ENCODE measurements around the gene LYPD6B.

GRCh38 chr2:149023091-149023490, 15.4 kb upstream of the LYPD6B start:
- TF ChIP-seq CTCF (IDR thresholded peaks at IDR 0.05 in 2 of 3, conservative IDR thresholded peaks at IDR 0.05 in 1 of 3; ENCODE audit: control insufficient read depth in 2 of 3, extremely low read depth in 1 of 3, insufficient read depth in 1 of 3, low read depth in 3 of 3, low read length in 3 of 3) (no peak), CREM (IDR thresholded peaks at IDR 0.05; ENCODE audit: low read depth) (no peak), GABPA (IDR thresholded peaks at IDR 0.05; ENCODE audit: low read depth) (no peak), POLR2A (IDR thresholded peaks at IDR 0.05; ENCODE audit: low read depth, low read length) (no peak), EZH2 (IDR thresholded peaks at IDR 0.05; ENCODE audit: borderline replicate concordance, control insufficient read depth, low read depth, low read length) (no peak), CBFB (IDR thresholded peaks at IDR 0.05; ENCODE audit: low read depth) (no peak), ZBED1 (IDR thresholded peaks at IDR 0.05; ENCODE audit: borderline replicate concordance) (no peak), USF1 (IDR thresholded peaks at IDR 0.05; ENCODE audit: borderline replicate concordance, extremely low read length, insufficient read depth, low read depth, low read length) (no peak), SP1 (IDR thresholded peaks at IDR 0.05; ENCODE audit: low read depth, low read length) (no peak), ZNF217 (IDR thresholded peaks at IDR 0.05) (no peak)
